Glomerular visceral epithelial cell (primary cell): ENCODE measurements around the gene CAMK2B.

Source experiments
- DNase-seq: peaks from one replicate; pipeline ENCODE4 v3.0.0-alpha.2; 2016; ENCODE audit errors: extremely low spot score

CAMK2B gene

GRCh38 chr7:44325201-44325671 lies at the start of gene CAMK2B:
TSS of gene CAMK2B (minus strand) at chr7:44325594. CDS start at chr7:44325421, 173 bp downstream.
- DNase-seq: no peak

GRCh38 chr7:44374007-44374763 lies 48.8 kb upstream of the CAMK2B start:
- no peak for DNase-seq

DNA sequence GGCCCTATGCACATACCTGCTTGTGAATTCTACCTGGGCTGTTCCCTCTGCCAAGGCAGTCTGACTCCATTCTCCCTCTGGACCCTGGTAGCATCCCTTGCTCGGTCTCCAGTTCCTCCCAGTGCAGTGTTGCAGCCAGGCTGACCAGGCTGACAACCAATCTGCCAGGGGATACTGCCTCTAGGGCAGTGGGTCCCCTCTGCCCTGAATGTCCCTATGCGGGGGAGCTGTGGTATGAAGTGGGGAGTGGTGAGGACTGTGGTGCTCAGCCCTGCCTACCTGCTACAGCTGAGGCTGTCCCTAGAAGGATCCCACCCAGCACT lies 48.0 kb upstream of the CAMK2B start:
- DNase-seq: no peak

GRCh38 chr7:44372560-44373417 lies 47.4 kb upstream of the CAMK2B start:
- DNase-seq: no peak

GRCh38 chr7:44368885-44369284 lies 43.5 kb upstream of the CAMK2B start:
- DNase-seq: no peak

GRCh38 chr7:44368455-44368854 lies 43.1 kb upstream of the CAMK2B start:
- DNase-seq: no peak

DNA sequence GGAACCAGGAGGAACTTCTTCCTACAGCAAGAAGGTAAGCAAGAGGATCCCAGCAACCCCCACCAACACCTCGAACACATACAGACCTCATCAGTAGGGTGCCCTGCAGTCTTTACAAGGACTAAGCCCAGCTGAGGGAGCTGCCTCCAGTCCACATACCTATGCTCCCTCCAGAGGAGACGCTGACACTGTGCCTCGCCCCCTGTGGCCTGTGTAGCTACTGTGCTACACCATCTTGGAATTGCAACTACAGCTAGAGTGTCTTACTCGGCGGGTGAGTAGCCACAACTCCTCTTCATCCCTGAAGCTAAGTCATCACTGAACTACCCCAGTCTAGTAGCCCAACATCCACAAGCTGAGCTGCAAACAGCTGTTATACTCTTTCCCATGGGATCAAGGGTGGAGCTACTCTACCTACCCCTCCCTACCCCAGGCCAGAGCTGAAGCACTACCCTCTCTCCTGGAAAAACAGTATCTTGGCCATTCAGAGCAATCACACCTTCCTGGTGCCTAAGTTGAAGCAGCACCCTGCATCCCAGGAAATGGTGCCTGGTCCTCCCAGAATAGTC lies 42.2 kb upstream of the CAMK2B start:
- DNase-seq: no peak

GRCh38 chr7:44366986-44367385 lies 41.6 kb upstream of the CAMK2B start:
- no peak for DNase-seq

- no peak for DNase-seq
These were observed 28.3 kb upstream of the CAMK2B start for GRCh38 chr7:44353668-44354067.

DNA sequence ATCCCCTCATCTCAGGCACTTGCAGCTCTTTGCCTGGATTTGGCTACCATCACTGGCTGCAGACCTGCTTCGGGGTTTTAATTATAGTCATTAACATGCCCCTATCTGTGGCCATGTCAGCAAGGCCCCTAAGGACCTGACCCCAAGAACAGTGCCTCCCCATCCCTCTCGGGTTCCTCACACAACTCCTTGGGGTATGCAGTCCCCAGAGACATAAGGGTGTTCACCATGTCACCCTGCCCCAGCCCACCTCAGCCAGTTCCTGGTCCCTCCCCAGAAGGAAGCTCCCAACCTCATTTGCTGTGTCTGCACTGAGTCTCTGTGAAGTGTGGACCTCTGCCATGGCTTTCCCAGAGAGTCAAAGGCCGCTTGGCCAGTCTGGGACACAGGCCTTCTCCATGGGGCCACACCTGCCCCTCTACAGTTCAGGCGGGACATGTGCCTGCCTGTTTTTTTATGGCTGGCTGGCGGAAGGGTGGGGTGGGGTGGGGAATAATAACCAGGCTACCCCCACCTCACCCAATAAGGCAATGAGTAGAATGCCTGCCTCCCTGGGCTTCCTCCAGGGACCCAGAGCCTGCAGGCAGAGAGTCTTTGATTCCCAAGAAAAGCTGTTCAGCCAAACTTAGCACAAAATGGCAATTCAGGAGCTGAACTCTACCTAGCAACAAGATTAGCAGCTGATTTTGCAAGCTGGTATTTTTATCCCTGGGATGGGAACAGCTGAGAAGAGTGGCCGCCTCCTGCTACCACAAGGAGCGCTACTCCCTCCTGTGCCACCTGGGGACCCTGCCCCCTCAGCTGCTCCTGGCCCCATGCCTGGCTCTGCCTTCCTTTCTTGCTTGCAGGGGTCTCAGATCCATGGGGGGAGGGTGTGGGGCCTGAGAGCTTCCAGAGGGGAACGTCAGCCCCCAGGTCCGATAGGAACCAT lies 23.7 kb upstream of the CAMK2B start:
- DNase-seq: no peak

- peak; percentile 51 for DNase-seq
These were observed 22.9 kb upstream of the CAMK2B start for GRCh38 chr7:44348300-44348699.

DNA sequence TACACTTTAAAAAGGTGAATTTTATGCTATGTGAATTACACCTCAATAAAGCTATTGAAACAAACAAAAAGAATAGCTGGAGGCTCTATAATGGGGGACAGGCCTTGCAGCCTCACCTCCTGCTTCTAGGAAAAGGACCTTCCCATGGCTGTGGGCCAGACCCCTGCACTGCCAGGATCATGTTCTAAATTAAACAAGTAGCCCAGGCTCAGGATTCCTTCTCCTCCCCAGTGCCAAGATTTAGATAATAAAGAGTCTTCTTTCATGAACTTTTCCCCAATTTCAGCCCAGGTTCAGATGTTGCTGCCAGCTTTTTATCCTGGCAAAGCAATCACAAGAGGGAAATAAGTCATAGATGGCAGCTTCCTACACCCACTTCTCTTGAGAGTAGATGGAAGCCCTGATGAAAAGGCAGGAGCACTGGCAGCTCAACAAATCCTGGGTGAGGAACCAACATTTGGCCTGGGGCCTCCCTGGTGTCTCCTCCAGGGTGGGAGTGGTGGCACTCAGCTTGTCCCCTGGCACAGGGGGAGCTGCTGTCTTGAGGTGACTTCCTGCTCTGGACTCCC lies 22.2 kb upstream of the CAMK2B start:
- no peak for DNase-seq

DNA sequence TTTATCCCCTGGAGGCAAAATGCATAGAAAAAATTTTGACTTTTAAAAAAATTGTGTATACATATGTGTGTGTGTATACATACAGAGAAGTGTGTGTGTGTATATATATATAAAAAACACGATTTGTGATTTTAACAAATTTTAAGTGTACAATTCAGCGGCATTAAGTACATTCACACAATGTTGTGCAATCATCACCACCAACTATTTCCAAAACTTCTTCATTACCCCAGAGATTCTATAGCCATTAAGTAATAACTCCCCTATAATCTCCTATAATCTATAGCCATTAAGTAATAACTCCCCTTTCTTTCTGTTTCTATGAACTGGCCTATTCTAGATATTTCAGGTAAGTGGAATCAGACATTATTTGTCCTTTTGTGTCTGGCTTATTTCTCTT lies 20.7 kb upstream of the CAMK2B start:
- DNase-seq: no peak

DNA sequence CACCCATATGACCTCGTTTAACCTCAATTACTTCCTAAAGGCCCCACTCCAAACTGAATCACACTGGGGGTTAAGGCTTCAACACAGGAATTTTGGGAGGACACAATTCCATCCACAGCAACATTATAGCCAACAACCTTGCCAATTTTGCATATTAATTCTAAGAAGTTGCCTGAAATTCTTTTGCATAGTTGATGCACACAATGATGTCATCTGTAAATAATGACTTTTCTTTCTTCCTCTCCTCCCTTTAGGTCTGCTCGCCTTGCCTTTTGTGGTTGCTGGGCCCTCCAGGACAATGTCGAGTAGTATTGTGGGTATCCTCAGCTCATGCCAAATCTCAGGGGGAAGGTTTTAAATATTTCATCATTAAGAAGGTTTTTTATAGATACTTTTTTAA lies 16.0 kb upstream of the CAMK2B start:
- DNase-seq: no peak

DNA sequence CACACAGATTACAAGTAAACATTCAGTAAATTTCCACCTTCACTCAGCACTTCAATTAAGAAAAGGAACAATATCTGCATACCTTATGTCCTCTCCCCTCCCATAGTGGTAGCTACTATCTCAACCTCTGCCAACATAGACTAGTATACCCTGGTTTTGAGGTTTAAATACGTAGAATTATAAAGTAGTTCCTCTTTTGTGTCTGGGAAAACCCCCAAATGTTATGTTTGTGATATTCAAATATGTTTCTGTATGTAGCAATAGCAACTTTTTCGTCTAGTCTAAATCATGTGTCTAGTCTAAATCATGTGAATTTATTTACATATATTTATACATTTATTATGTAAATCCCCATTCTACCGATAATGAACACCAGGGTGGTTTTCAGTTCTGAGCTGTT lies 13.2 kb upstream of the CAMK2B start:
- DNase-seq: no peak

GRCh38 chr7:44336491-44336890 lies 11.1 kb upstream of the CAMK2B start:
- DNase-seq: no peak

- no peak for DNase-seq
These were observed 9.8 kb upstream of the CAMK2B start for GRCh38 chr7:44335184-44335583.

DNA sequence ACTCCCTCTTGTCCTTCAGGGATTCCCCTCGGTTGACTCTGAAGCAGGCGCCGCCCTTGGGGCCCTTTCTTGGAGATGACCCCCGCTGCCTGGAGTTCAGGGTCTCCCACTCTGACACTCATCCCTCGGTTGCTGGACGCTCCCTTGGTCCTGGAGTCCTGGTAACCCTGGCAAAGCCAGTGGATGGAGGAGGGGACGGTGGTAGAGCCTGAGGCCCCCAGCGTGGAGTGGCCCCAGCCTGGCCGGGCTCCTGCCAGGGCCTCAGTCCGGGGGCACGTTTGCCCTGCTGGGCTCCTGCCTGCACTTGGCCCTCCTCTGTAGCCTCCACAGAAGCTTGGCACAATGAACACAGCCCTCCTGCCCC lies 9.3 kb upstream of the CAMK2B start:
- no peak for DNase-seq

DNA sequence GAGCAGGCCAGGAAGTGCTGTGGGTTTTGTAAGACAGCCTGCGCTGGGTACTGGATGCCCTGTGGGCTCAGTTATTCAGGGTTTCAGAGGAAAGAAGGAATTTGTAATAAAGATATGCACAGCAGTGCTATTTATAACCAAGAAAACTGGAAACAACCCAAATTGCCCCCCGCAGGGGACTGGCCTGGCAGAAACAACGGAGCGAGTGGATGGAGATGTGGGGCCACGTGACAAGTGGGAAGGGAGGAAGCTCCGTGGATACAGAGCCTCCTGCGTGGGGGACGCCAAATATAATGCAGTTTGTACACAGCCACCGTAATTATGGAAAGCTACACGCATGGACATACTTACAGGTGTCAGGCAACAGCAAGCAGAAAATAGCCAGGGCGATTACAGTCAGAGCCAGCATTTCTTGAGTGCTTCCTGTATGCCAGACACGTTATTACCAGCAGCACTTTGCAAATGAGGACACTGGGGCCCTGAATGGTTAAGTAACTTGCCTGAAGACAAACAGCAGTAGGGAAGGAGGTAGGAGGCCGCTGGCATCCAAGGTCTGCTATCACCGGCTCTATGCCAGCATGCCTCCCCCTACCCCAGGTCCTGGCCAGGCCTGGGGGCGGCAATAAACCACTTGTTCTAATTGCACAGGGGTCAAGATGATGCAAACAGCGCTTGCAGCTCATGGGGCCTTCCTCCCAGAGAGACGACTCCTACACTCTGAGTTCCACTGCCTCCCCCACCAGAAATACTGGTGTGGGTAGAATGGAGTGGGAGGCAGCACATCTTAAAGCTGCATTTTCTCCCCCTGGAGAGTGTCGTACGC lies 8.7 kb upstream of the CAMK2B start:
- DNase-seq: no peak

- no peak for DNase-seq
These were observed 6.3 kb upstream of the CAMK2B start for GRCh38 chr7:44331682-44332081.

DNA sequence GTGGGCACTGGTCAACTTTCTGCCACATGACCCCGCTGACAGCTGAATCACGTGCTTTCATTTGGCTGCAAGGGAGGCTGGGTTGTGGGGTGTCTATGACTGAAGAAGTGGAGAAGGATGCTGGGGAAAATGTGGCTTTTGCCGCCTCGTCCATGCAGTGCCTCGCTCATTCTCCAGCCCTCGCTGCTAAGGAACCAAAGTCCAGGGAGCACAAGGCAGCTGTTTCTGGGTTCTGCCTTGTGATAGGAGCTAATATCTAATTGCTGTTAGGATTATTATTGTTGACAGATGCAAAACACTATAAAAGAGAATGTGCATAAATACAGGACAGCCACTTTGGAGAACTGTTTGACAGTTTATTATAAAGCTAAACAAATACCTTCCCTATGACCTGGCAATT lies 4.9 kb upstream of the CAMK2B start:
- DNase-seq: no peak
